Measurements from ENCODE around the gene NIBAN1. TPM values are rescaled to one million over a fixed set of nuclear protein-coding genes. Genes with fewer than 3 reads are reported as not detected.

NIBAN1 gene
- total RNA-seq, 1 donor, result 17.7 TPM

DNA sequence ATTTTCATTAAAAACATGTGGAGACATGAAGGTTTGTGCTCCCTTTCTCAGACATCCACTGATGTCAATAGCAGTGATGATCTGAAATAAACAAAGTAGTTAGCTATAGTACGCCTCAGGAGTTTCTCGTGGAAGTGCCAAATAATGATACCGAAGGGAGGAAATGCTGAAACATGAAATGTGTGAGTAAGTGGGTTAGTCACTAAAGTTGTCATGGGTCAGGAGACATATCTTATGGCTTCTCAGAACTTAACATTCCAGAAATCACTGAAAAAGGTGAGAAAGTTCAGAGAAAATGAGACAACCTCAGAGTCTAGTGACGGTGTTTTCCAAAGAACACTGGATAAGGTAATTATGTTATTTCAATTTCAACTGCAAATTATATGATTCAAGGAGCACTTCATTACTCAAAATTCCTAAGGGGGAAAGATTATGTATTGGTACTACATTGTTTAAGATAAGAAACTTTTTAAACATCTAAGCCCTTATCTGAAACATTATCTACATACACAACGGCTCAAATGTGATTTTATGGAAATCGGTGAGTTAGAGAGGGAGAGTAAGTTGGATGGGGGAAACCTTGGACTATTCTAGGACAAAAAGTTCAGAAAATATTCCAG, 20.6 kb downstream of the NIBAN1 start:
- peak; percentile 52 for DNase-seq (ENCODE audit: low read depth)
- TF ChIP-seq, protein P1, sequence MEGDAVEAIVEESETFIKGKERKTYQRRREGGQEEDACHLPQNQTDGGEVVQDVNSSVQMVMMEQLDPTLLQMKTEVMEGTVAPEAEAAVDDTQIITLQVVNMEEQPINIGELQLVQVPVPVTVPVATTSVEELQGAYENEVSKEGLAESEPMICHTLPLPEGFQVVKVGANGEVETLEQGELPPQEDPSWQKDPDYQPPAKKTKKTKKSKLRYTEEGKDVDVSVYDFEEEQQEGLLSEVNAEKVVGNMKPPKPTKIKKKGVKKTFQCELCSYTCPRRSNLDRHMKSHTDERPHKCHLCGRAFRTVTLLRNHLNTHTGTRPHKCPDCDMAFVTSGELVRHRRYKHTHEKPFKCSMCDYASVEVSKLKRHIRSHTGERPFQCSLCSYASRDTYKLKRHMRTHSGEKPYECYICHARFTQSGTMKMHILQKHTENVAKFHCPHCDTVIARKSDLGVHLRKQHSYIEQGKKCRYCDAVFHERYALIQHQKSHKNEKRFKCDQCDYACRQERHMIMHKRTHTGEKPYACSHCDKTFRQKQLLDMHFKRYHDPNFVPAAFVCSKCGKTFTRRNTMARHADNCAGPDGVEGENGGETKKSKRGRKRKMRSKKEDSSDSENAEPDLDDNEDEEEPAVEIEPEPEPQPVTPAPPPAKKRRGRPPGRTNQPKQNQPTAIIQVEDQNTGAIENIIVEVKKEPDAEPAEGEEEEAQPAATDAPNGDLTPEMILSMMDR (IDR thresholded peaks at IDR 0.05; ENCODE audit: insufficient read depth, low read depth, low read length), result no peak

GRCh38 chr1:184952428-184952827, 21.9 kb downstream of the NIBAN1 start:
- DNase-seq (ENCODE audit: low read depth), result no peak
- TF ChIP-seq, protein P1 (IDR thresholded peaks at IDR 0.05; ENCODE audit: insufficient read depth, low read depth, low read length), result no peak

More for the DNA sequence above, 20.6 kb downstream of the NIBAN1 start:
- H3K4me3 ChIP-seq (ENCODE audit: low read depth, low read length), result no peak overlapping the region

GRCh38 chr1:184951788-184952187, 22.5 kb downstream of the NIBAN1 start:
- DNase-seq (ENCODE audit: low read depth), result no peak
- TF ChIP-seq, protein P1 (IDR thresholded peaks at IDR 0.05; ENCODE audit: insufficient read depth, low read depth, low read length), result no peak
- H3K4me3 ChIP-seq (ENCODE audit: low read depth, low read length), result no peak overlapping the region

More at GRCh38 chr1:184952428-184952827, 21.9 kb downstream of the NIBAN1 start:
- H3K4me3 ChIP-seq (ENCODE audit: low read depth, low read length), result no peak overlapping the region

DNA sequence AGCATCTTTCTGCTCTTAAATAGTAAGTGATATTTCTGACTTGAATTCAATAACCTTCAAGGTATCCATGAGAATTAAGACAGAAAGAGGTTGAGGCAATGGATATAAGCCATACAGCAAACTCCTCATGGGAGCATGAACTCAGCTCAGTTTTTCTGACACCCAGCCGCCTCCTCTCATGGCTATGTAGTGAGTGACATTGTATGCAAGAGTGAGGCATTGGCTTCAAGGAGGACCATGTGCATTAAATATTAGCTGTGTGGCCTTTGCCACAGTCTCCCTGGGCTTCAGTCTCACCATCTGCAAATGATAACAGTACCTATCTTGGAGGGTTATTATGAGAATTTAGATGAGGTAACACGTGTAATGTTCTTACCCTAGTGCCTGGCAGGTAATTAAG, 23.4 kb downstream of the NIBAN1 start:
- DNase-seq (ENCODE audit: low read depth), result no peak
- H3K4me3 ChIP-seq (ENCODE audit: low read depth, low read length), result no peak overlapping the region
- TF ChIP-seq, protein P1 (IDR thresholded peaks at IDR 0.05; ENCODE audit: insufficient read depth, low read depth, low read length), result no peak

- TF ChIP-seq, protein P1 (IDR thresholded peaks at IDR 0.05; ENCODE audit: insufficient read depth, low read depth, low read length), result no peak
These were observed 24.1 kb downstream of the NIBAN1 start for GRCh38 chr1:184950227-184950626.

GRCh38 chr1:184947497-184948256, 26.6 kb downstream of the NIBAN1 start:
- H3K4me3 ChIP-seq (ENCODE audit: low read depth, low read length), result no peak overlapping the region
- DNase-seq (ENCODE audit: low read depth), result no peak
- TF ChIP-seq, protein P1 (IDR thresholded peaks at IDR 0.05; ENCODE audit: insufficient read depth, low read depth, low read length), result no peak

More at GRCh38 chr1:184950227-184950626, 24.1 kb downstream of the NIBAN1 start:
- no peak for DNase-seq (ENCODE audit: low read depth)
- H3K4me3 ChIP-seq (ENCODE audit: low read depth, low read length), result no peak overlapping the region

Measured in fibroblast of villous mesenchyme (primary cell).